ENCODE measurements around the gene CFAP44.

CFAP44 gene

GRCh38 chr3:113428581-113428980, 12.7 kb downstream of the CFAP44 start:
- TF ChIP-seq CTCF (IDR thresholded peaks at IDR 0.05; ENCODE audit: low read depth, low read length, missing control alignments): no peak
- H3K4me3 ChIP-seq (ENCODE audit: low read depth, low read length): no peak overlapping the region
- DNase-seq (ENCODE audit: low read depth): no peak

- no peak overlapping the region for H3K4me3 ChIP-seq (ENCODE audit: low read depth, low read length)
- peak; percentile 51 for DNase-seq (ENCODE audit: low read depth)
- no peak for TF ChIP-seq CTCF (IDR thresholded peaks at IDR 0.05; ENCODE audit: low read depth, low read length, missing control alignments)
Observed at GRCh38 chr3:113423699-113424098, 17.6 kb downstream of the CFAP44 start.

- TF ChIP-seq CTCF (IDR thresholded peaks at IDR 0.05; ENCODE audit: low read depth, low read length, missing control alignments): no peak
- DNase-seq (ENCODE audit: low read depth): no peak
- no peak overlapping the region for H3K4me3 ChIP-seq (ENCODE audit: low read depth, low read length)
Observed at GRCh38 chr3:113421082-113421481, 20.2 kb downstream of the CFAP44 start.

- no peak for TF ChIP-seq CTCF (IDR thresholded peaks at IDR 0.05; ENCODE audit: low read depth, low read length, missing control alignments)
- no peak overlapping the region for H3K4me3 ChIP-seq (ENCODE audit: low read depth, low read length)
- DNase-seq (ENCODE audit: low read depth): no peak
Observed at GRCh38 chr3:113409676-113410075, 31.6 kb downstream of the CFAP44 start.

GRCh38 chr3:113405180-113405579, 36.1 kb downstream of the CFAP44 start:
- no peak for DNase-seq (ENCODE audit: low read depth)
- H3K4me3 ChIP-seq (ENCODE audit: low read depth, low read length): no peak overlapping the region
- no peak for TF ChIP-seq CTCF (IDR thresholded peaks at IDR 0.05; ENCODE audit: low read depth, low read length, missing control alignments)

GRCh38 chr3:113404637-113405036, 36.7 kb downstream of the CFAP44 start:
- DNase-seq (ENCODE audit: low read depth): no peak
- H3K4me3 ChIP-seq (ENCODE audit: low read depth, low read length): no peak overlapping the region
- TF ChIP-seq CTCF (IDR thresholded peaks at IDR 0.05; ENCODE audit: low read depth, low read length, missing control alignments): no peak

Measured in GM12864 (cell line).